K562 (cell line): ENCODE data around the gene ARL13A. TPM values are rescaled to one million over a fixed set of nuclear protein-coding genes. Genes with fewer than 3 reads are reported as not detected.

ENCODE experiments used
- ATAC-seq: fragments of 200-7000 bp; cut with Tn5 transposase; 3 replicates; pipeline ENCODE4 v1.9.1; 2020; ENCODE audit warnings: moderate library complexity
- BruUV-seq: library from RNA; stranded (reverse); fragments of 400-500 nt; replicated peaks from 2 replicates; lab custom pipeline; 2021; lab: Mats Ljungman, UMichigan
- CTCF ChIA-PET: fragments of 300-600 bp; formaldehyde crosslinking; extraction: SDS; loops from one replicate; lab custom pipeline; 2021; ENCODE audit warnings: low intra/inter-chr PET ratio; lab: Yijun Ruan, JAX
- POLR2A ChIA-PET: fragments of 300-600, 350-650 bp; sonication (Branson Sonifier 250); formaldehyde crosslinking; extraction: SDS; loops from one replicate; lab custom pipeline; 2021; ENCODE audit warnings: antibody characterized with exemption, inconsistent platforms; lab: Yijun Ruan, JAX
- DNase-seq, 4 experiments: peaks; one replicate each; pipeline versions ENCODE4 v3.0.0 to v3.0.0-alpha.2; 2011 to 2018; ENCODE audit warnings: low spot score in 3 of 4, mixed read lengths in 3 of 4; ENCODE audit errors: extremely low read depth in 1 of 4
- FAIRE-seq: peaks from 2 replicates; lab custom pipeline; 2011; peaks lifted over from hg19 to GRCh38; lab: Jason Lieb, UNC
- H2AFZ ChIP-seq: 2 replicates; pipeline ENCODE4 v1.6.0; 2011; ENCODE audit warnings: low read depth, low read length, control low read depth, inconsistent platforms
- H3K27ac ChIP-seq: fragments of 200-600 bp; 3 replicates; pipeline ENCODE4 v1.8.0; 2011; ENCODE audit warnings: low read depth, mild to moderate bottlenecking, control low read depth, inconsistent platforms, low read length, moderate library complexity, mixed read lengths; ENCODE audit errors: extremely low read depth
- H3K27me3 ChIP-seq, 2 experiments: fragments of 300-600 bp in 1 of 2; 2 replicates in 1 of 2; 3 replicates in 1 of 2; pipeline versions ENCODE4 v1.6.0 to v1.8.0; 2011; ENCODE audit warnings: inconsistent platforms in 2 of 2, low read length in 2 of 2, mild to moderate bottlenecking in 1 of 2, mixed read lengths in 1 of 2, moderate library complexity in 1 of 2; ENCODE audit not compliant: control insufficient read depth in 2 of 2, insufficient read depth in 2 of 2
- H3K36me3 ChIP-seq: fragments of 300-600 bp; 3 replicates; pipeline ENCODE4 v1.8.0; 2011; ENCODE audit warnings: mild to moderate bottlenecking, low read length, inconsistent platforms; ENCODE audit not compliant: control insufficient read depth, insufficient read depth
- H3K4me1 ChIP-seq, 2 experiments: fragments of 200-600 bp in 1 of 2; replicated peaks in 1 of 2; 2 replicates in 1 of 2; 3 replicates in 1 of 2; pipeline versions ENCODE4 v1.5.1 to v1.8.0; 2011; ENCODE audit warnings: inconsistent platforms in 2 of 2, low read length in 2 of 2, mild to moderate bottlenecking in 1 of 2, mixed read lengths in 1 of 2, moderate library complexity in 1 of 2; ENCODE audit not compliant: control insufficient read depth in 2 of 2, insufficient read depth in 2 of 2
- H3K4me2 ChIP-seq: 2 replicates; pipeline ENCODE4 v1.6.1; 2011; ENCODE audit warnings: low read length, control low read depth, inconsistent platforms, mixed read lengths; ENCODE audit not compliant: insufficient read depth
- H3K4me3 ChIP-seq: fragments of 200-600 bp; sonication (generic), shearing (Covaris generic); 2 replicates; pipeline ENCODE4 v1.5.1; 2016; ENCODE audit warnings: control low read depth, inconsistent platforms
- H3K79me2 ChIP-seq: fragments of 200-600 bp; 3 replicates; pipeline ENCODE4 v1.8.0; 2011; ENCODE audit warnings: low read length, inconsistent platforms; ENCODE audit not compliant: control insufficient read depth, insufficient read depth
- H3K9ac ChIP-seq, 2 experiments: 2 replicates each; pipeline versions ENCODE4 v1.6.0 to v1.6.1; 2011; ENCODE audit warnings: low read depth in 2 of 2, low read length in 2 of 2, control low read depth in 1 of 2, inconsistent platforms in 1 of 2, mild to moderate bottlenecking in 1 of 2, mixed read lengths in 1 of 2; ENCODE audit not compliant: insufficient read depth in 1 of 2
- H3K9me1 ChIP-seq: one replicate; pipeline ENCODE4 v1.6.0; 2011; ENCODE audit warnings: inconsistent platforms, mild to moderate bottlenecking, low read length, moderate library complexity; ENCODE audit not compliant: control insufficient read depth, insufficient read depth
- H3K9me3 ChIP-seq: replicated peaks from 2 replicates; pipeline ENCODE4 v1.5.1; 2011; ENCODE audit warnings: low read depth, low read length, inconsistent platforms; ENCODE audit not compliant: control insufficient read depth, insufficient read depth
- H4K20me1 ChIP-seq: replicated peaks from 2 replicates; pipeline ENCODE4 v1.6.1; 2011; ENCODE audit warnings: low read length, inconsistent platforms, mixed read lengths; ENCODE audit not compliant: control insufficient read depth, insufficient read depth
- EGR1 ChIP-seq: fragments of 450-650 bp; conservative IDR thresholded peaks from 2 replicates; pipeline ENCODE4 v1.6.1; 2017; ENCODE audit warnings: mild to moderate bottlenecking
- MIER1 ChIP-seq: fragments of 450-650 bp; IDR thresholded peaks from 2 replicates; pipeline ENCODE4 v1.6.1; 2016; ENCODE audit warnings: antibody characterized with exemption, mild to moderate bottlenecking, low read depth
- U2AF2 ChIP-seq: fragments of 200-400 bp; formaldehyde crosslinking; optimal IDR thresholded peaks from 2 replicates; pipeline ENCODE3; 2017; ENCODE audit warnings: low read depth, mild to moderate bottlenecking, low read length
- WGBS: fragments of 100-300 bp; shearing (Covaris generic); methylation state at CpG from one replicate; pipeline ENCODE4 v1.1.6; 2016; ENCODE audit warnings: low coverage, mixed read lengths; ENCODE audit not compliant: insufficient coverage; ENCODE audit errors: missing lambda C conversion rate; 5-methylcytosine and 5-hydroxymethylcytosine counted together
- in situ Hi-C: fragments of 300-500 bp; cut with MboI; formaldehyde crosslinking; loops from 4 replicates; pipeline ENCODE4 v1.15.0; 2018; ENCODE audit warnings: inconsistent platforms, mixed read lengths
- intact Hi-C: fragments of 100-400 bp; cut with micrococcal nuclease; formaldehyde crosslinking; loops from 2 replicates; pipeline ENCODE4 v1.14.2; 2022
- polyA plus RNA-seq, 8 experiments: library from polyadenylated mRNA; depleted of rRNA in 4 of 8; stranded (reverse) in 5 of 8; unstranded in 3 of 8; fragments of >200 nt; fragmentation: Nextera tagmentation in 2 of 8; fragmentation: Illumina TruSeq in 1 of 8; extraction: Ambion mirVana in 2 of 8; extraction: Trizol in 1 of 8; gene quantifications; 2 replicates each; pipeline versions ENCODE4 v1.2.1 to v1.2.3, GENCODE V29; 2011 to 2014; ENCODE audit warnings: inconsistent platforms in 1 of 8, missing spikeins in 1 of 8
- total RNA-seq, 7 experiments: library from RNA; depleted of rRNA in 6 of 7; stranded (reverse); fragments of >200 nt in 6 of 7; fragmentation: Illumina TruSeq in 2 of 7; extraction: Trizol in 2 of 7; gene quantifications; 2 replicates each; pipeline versions ENCODE4 v1.2.1 to v1.2.3, GENCODE V29; 2011 to 2021; ENCODE audit warnings: low replicate concordance in 1 of 7
- TF ChIP-seq, protein P1 (sequence below): fragments of 450-650 bp; IDR thresholded peaks from 2 replicates; pipeline ENCODE4 v1.6.1; 2017; ENCODE audit warnings: antibody characterized with exemption
- TF ChIP-seq, protein P2 (sequence below): sonication (generic); IDR thresholded peaks from 2 replicates; pipeline ENCODE4 v1.6.1; 2016

The ARL13A gene
- total and polyA plus RNA-seq, 9 of the 15 experiments (the other 6 are each of a cell fraction or from before 2014, with no cell fraction given) = not detected

DNA sequence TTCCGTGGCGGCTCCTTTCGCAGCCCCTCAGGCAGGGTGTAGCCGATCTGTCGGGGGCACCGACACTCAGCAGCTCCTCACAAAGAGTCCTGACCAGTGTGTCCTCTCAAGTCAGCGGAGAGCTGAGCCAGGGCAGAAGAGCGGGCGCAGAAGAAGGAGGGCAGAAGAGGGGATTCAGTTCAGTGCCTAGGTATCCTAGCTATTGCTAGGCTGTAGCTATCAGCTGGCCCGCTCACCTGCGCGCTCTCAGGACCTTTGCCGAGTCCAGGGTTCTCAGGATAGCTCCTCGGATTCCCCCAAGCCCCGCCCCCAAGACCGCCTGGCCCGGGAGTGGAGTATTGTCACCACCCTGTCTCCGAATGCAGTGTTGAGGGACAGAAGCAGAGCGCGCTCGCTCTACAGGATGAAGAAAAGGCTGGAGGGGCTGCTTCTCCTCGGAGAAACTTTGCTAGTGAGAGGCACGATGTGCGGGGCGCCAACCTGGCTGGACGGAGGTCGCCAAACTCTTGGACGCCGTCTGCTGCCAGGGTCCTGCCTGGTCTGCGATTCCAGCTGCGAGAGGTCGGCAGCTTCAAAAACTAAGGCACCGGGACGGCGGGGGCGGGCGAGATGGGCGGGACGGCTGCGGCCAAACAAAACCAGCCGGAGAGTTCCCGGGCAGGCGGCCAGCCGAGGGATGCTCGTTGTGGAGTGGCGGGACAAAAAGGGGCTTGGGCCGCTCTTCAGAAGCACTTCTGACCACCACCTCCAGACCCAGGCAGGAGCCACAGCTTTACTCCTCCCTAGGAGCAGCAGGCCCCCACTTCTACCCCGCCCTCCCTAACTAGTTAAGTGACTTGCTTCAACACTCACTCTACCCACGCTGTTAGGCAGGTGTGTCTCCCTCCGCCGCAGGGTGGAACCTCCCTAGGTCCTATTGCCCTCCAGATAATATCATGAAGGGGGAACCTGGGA, 40.6 kb upstream of the ARL13A start, which contains the start of gene XKRX:
Gene XKRX (minus strand): TSS at position 258 of the 954 bp plus-strand sequence. CDS start 613 bp downstream, outside the sequence.
- intact Hi-C loops (no loop called here), in situ Hi-C loops (no loop called here)
- Histone ChIP-seq H3K9me3 (no peaks in the 10 kb centered on the region), H3K9me1 (no peaks in the 10 kb centered on the region), H3K27me3 (peaks cover 4 to 8% of the 10 kb centered on the region in 2 experiments; a peak in 4 of 5 replicates), H3K9ac (no peak within 1 kb of the TSS; a peak in 1 of 4 replicates), H3K36me3 (no peaks in the 10 kb centered on the region), H3K4me1 (peaks cover 0 to 5% of the 10 kb centered on the region in 2 experiments; a peak in 2 of 5 replicates), H3K27ac (no peak within 1 kb of the TSS), H3K4me2 (peak within 1 kb of the TSS; percentile 11), H3K4me3 (no peak within 1 kb of the TSS), H4K20me1 (no peaks in the 10 kb centered on the region), H2AFZ (no peak within 1 kb of the TSS), H3K79me2 (no peaks in the 10 kb centered on the region)
- no TSS peak for BruUV-seq
- FAIRE-seq = no peak
- ATAC-seq = peak; percentile 72
- ChIA-PET CTCF (no interaction called here), POLR2A (no interaction called here)
- DNase-seq = peak; percentile 11 to 20 (median 14)
- TF ChIP-seq MIER1 (no peak), U2AF2 (no peak), EGR1 (peak; percentile 51)
- TF ChIP-seq, protein P1, sequence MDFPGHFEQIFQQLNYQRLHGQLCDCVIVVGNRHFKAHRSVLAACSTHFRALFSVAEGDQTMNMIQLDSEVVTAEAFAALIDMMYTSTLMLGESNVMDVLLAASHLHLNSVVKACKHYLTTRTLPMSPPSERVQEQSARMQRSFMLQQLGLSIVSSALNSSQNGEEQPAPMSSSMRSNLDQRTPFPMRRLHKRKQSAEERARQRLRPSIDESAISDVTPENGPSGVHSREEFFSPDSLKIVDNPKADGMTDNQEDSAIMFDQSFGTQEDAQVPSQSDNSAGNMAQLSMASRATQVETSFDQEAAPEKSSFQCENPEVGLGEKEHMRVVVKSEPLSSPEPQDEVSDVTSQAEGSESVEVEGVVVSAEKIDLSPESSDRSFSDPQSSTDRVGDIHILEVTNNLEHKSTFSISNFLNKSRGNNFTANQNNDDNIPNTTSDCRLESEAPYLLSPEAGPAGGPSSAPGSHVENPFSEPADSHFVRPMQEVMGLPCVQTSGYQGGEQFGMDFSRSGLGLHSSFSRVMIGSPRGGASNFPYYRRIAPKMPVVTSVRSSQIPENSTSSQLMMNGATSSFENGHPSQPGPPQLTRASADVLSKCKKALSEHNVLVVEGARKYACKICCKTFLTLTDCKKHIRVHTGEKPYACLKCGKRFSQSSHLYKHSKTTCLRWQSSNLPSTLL = no peak
- TF ChIP-seq, protein P2, sequence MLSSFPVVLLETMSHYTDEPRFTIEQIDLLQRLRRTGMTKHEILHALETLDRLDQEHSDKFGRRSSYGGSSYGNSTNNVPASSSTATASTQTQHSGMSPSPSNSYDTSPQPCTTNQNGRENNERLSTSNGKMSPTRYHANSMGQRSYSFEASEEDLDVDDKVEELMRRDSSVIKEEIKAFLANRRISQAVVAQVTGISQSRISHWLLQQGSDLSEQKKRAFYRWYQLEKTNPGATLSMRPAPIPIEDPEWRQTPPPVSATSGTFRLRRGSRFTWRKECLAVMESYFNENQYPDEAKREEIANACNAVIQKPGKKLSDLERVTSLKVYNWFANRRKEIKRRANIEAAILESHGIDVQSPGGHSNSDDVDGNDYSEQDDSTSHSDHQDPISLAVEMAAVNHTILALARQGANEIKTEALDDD = peak; percentile 74; the same call in 1 of the 2 replicates
- WGBS = 4% methylated on average over 34 of the region's 51 CpGs
